A673 (cell line): ENCODE measurements around the gene MYOC.

Source experiments
- EZH2 ChIP-seq: fragments of 200-600 bp; sonication (generic); IDR thresholded peaks from 2 replicates; pipeline ENCODE4 v1.6.1; 2017; ENCODE audit warnings: borderline replicate concordance, low read depth, mild to moderate bottlenecking, mixed read lengths, antibody characterized with exemption, low read length; ENCODE audit not compliant: poor library complexity, severe bottlenecking
- TF ChIP-seq, protein P1 (sequence below): fragments of 300-800, 200-600 bp; sonication (generic); conservative IDR thresholded peaks from 2 replicates; pipeline ENCODE4 v1.5.1; 2017; ENCODE audit warnings: low read depth, mild to moderate bottlenecking, antibody characterized with exemption, low read length, moderate library complexity, mixed read lengths

DNA sequence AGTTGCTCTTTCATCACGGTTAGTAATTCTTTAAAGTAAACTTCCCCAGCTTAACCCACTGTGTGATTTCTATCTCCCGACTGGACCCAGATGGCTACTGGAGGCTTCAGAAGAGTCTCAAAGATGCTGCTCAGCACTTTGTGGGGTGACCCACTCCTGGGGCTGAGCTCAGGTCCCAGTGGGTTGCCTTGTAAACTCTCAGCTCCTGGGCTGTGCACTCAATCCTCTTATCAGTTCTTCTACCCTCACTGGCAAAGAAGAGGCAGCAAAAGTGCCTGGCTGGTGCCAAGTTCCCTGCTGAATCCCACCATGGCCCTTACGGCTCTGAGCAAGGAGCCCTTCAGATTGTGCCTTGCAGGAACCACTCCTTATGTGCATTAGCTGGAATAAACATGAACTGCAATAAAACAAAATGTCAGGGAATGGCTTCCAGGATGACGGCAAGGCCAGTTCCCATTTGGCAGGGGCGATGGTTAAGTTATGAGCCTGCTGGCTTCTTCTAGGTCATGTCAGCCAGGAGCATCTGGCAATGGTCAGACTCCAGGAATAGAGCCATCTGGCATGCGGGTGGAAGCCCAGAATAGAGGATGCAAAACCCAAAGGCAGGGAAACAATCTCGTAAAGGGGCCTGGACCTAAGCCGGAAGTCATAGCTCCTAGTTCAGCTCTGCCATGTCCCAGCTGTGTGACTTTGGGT, 6.8 kb downstream of the MYOC start:
- TF ChIP-seq EZH2: no peak
- TF ChIP-seq, protein P1, sequence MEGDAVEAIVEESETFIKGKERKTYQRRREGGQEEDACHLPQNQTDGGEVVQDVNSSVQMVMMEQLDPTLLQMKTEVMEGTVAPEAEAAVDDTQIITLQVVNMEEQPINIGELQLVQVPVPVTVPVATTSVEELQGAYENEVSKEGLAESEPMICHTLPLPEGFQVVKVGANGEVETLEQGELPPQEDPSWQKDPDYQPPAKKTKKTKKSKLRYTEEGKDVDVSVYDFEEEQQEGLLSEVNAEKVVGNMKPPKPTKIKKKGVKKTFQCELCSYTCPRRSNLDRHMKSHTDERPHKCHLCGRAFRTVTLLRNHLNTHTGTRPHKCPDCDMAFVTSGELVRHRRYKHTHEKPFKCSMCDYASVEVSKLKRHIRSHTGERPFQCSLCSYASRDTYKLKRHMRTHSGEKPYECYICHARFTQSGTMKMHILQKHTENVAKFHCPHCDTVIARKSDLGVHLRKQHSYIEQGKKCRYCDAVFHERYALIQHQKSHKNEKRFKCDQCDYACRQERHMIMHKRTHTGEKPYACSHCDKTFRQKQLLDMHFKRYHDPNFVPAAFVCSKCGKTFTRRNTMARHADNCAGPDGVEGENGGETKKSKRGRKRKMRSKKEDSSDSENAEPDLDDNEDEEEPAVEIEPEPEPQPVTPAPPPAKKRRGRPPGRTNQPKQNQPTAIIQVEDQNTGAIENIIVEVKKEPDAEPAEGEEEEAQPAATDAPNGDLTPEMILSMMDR: no peak
